ENCODE data around the gene NDUFV2.

Gene NDUFV2

DNA sequence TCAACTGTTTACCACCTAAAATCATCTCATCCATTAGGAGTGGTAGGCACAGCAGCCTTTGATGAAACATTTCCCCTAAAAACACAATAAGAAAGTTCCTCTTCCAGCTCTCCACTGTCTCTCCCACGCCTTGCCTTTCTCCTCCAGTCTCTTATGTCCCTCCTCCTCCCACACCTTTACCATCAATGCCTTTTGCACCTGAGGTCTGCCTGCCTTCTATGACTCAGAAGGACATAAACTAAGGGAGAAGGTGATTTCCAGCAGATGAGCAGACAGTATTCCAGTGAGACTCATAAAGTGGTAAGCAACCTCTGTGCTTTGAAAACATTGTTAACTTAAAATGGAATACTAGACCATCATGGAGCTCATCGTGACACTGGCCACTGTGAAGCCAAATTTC is 34.2 kb upstream of the NDUFV2 start:
- H3K4me3 ChIP-seq (ENCODE audit: low read depth, low read length): no peak overlapping the region
- no peaks in the 10 kb centered on the region for H3K9me3 ChIP-seq (ENCODE audit: severe bottlenecking)
- no peaks in the 10 kb centered on the region for H3K36me3 ChIP-seq
- no peaks in the 10 kb centered on the region for H3K27me3 ChIP-seq (ENCODE audit: insufficient read depth, low read depth, severe bottlenecking)
- DNase-seq: no peak
- TF ChIP-seq, protein P1, sequence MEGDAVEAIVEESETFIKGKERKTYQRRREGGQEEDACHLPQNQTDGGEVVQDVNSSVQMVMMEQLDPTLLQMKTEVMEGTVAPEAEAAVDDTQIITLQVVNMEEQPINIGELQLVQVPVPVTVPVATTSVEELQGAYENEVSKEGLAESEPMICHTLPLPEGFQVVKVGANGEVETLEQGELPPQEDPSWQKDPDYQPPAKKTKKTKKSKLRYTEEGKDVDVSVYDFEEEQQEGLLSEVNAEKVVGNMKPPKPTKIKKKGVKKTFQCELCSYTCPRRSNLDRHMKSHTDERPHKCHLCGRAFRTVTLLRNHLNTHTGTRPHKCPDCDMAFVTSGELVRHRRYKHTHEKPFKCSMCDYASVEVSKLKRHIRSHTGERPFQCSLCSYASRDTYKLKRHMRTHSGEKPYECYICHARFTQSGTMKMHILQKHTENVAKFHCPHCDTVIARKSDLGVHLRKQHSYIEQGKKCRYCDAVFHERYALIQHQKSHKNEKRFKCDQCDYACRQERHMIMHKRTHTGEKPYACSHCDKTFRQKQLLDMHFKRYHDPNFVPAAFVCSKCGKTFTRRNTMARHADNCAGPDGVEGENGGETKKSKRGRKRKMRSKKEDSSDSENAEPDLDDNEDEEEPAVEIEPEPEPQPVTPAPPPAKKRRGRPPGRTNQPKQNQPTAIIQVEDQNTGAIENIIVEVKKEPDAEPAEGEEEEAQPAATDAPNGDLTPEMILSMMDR (IDR thresholded peaks at IDR 0.05; ENCODE audit: low read depth, low read length): no peak
- H3K27ac ChIP-seq: no peak overlapping the region

DNA sequence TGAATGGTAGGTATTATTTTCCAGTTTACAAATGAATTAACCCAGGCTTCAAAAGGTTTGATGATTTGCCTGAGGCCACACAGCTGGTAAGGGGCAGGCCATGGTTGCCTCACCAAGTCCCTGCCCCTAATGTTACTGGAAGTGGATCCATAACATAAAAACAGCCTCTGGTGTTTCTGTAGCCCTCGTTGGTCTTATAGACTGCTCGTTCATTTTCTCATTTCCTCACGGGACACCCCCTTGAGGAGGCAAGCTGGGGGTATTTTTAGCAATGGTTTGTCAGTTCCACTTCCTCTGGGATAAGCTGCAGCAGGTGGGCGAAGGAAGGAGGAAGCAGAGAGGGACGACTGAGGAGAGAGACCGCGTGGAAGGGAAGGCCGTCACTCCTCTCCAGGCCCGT is 32.9 kb upstream of the NDUFV2 start:
- Histone ChIP-seq H3K27ac (no peak overlapping the region), H3K4me3 (ENCODE audit: low read depth, low read length) (no peak overlapping the region), H3K9me3 (ENCODE audit: severe bottlenecking) (no peaks in the 10 kb centered on the region), H3K27me3 (ENCODE audit: insufficient read depth, low read depth, severe bottlenecking) (no peaks in the 10 kb centered on the region), H3K36me3 (no peaks in the 10 kb centered on the region)
- TF ChIP-seq, protein P1 (IDR thresholded peaks at IDR 0.05; ENCODE audit: low read depth, low read length): no peak
- DNase-seq: no peak

DNA sequence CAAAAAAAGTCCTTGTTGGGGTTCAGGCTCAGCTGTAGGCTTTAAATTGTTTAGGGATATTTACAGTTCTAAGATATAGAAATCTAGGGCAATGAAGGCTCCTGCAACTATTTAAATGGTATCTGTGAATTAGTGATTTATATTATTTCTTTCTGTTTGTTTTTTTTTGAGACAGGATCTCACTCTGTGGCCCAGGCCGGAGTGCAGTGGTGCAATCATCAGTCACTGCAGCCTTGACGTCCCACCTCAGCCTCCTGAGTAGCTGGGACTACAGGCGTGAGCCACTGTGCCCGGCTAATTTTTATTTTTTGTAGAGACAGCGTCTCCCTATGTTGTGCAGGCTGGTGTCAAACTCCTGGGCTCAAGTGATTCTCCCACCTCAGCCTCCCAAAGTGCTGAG is 32.3 kb upstream of the NDUFV2 start:
- H3K27ac ChIP-seq: no peak overlapping the region
- no peaks in the 10 kb centered on the region for H3K9me3 ChIP-seq (ENCODE audit: severe bottlenecking)
- H3K36me3 ChIP-seq: no peaks in the 10 kb centered on the region
- no peak overlapping the region for H3K4me3 ChIP-seq (ENCODE audit: low read depth, low read length)
- TF ChIP-seq, protein P1 (IDR thresholded peaks at IDR 0.05; ENCODE audit: low read depth, low read length): no peak
- no peaks in the 10 kb centered on the region for H3K27me3 ChIP-seq (ENCODE audit: insufficient read depth, low read depth, severe bottlenecking)
- no peak for DNase-seq

DNA sequence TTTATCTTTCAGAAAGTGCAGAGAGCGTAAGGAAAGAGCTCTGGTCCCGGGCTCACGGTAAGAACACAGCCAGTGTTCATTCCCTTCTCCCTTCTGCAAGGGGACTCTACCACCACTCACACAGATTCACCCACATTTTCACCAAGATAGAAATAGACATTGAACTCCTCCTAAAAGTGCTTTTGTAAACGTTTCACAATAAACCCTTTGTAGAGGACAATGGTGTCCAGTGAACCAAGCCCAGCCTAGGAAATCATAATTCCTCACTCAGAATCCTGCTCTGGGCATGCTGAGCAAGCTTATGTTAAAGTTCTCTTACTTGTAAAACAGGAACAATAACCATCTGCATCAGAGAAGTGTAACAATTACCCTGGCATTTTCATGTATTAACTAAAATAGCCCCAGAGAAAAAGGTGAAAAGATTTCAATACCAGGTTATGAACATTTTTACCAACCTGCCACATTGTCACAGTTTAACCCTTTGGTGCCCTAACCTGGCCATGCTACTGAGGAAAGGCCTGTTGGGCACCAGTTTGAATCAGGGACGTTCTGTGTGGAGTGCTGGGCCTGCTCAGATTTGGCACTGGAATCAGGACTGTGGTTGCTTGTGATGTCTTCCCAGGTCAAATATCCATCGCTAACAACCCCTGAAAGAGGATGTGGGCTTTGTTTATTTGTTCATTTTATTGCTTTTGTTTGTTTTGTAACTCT is 22.5 kb upstream of the NDUFV2 start:
- Histone ChIP-seq H3K4me3 (ENCODE audit: low read depth, low read length) (no peak overlapping the region), H3K36me3 (no peaks in the 10 kb centered on the region), H3K27me3 (ENCODE audit: insufficient read depth, low read depth, severe bottlenecking) (no peaks in the 10 kb centered on the region), H3K9me3 (ENCODE audit: severe bottlenecking) (no peaks in the 10 kb centered on the region), H3K27ac (no peak overlapping the region)
- TF ChIP-seq, protein P1 (IDR thresholded peaks at IDR 0.05; ENCODE audit: low read depth, low read length): no peak
- DNase-seq: no peak

DNA sequence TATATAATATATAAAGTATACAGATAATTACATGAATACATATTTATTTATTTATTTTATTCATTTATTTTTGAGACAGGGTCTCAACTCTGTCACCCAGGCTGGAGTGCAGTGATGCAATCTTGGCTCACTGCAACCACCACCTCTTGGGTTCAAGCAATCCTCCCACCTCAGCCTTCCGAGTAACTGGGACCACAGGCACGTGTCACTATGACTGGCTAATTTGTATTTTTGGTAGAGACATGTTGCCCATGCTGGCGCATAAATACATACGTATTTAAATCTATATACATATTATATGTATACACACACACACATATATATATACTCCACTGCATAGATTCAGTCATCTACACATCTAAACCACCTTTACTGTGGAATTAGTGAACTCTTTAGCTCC is 20.6 kb upstream of the NDUFV2 start:
- TF ChIP-seq, protein P1 (IDR thresholded peaks at IDR 0.05; ENCODE audit: low read depth, low read length): no peak
- no peak for DNase-seq
- H3K4me3 ChIP-seq (ENCODE audit: low read depth, low read length): no peak overlapping the region
- no peak overlapping the region for H3K27ac ChIP-seq
- H3K9me3 ChIP-seq (ENCODE audit: severe bottlenecking): no peaks in the 10 kb centered on the region
- H3K27me3 ChIP-seq (ENCODE audit: insufficient read depth, low read depth, severe bottlenecking): no peaks in the 10 kb centered on the region
- no peaks in the 10 kb centered on the region for H3K36me3 ChIP-seq

All from WERI-Rb-1 (cell line).